Tibial nerve (tissue), 4 donors: ENCODE data around the gene PARP14. TPM values are rescaled to one million over a fixed set of nuclear protein-coding genes. Genes with fewer than 3 reads are reported as not detected.

Source experiments
- DNase-seq, 2 donors: peaks; one replicate each; pipeline ENCODE4 v3.0.0-alpha.2; 2019; ENCODE audit warnings: low spot score in 2 of 2
- H3K27ac ChIP-seq, 4 donors: fragments of 200-600 bp; sonication (generic) in 3 of 4; one replicate each; pipeline ENCODE4 v1.5.1; 2017 to 2019; ENCODE audit warnings: mild to moderate bottlenecking in 1 of 4
- H3K27me3 ChIP-seq, 2 donors: fragments of 200-600 bp; sonication (generic) in 1 of 2; one replicate each; pipeline versions ENCODE4 v1.5.1 to v1.6.0; 2017 to 2019
- H3K36me3 ChIP-seq, 3 donors: fragments of 200-600 bp; sonication (generic); one replicate each; pipeline ENCODE4 v1.5.1; 2018 to 2019
- H3K4me1 ChIP-seq, 4 donors: fragments of 200-600 bp; sonication (generic) in 3 of 4; one replicate each; pipeline ENCODE4 v1.5.1; 2017 to 2019
- H3K4me3 ChIP-seq, 4 donors: fragments of 200-600 bp; sonication (generic) in 3 of 4; one replicate each; pipeline ENCODE4 v1.5.1; 2017 to 2019; ENCODE audit warnings: mild to moderate bottlenecking in 1 of 4, moderate library complexity in 1 of 4
- H3K9me3 ChIP-seq, 4 donors: fragments of 200-600 bp; sonication (generic) in 3 of 4; one replicate each; pipeline ENCODE4 v1.5.1; 2017 to 2019
- EP300 ChIP-seq, 2 donors: sonication (generic); formaldehyde crosslinking; IDR thresholded peaks; one replicate each; pipeline ENCODE4 v1.6.1; 2017; ENCODE audit warnings: antibody characterized with exemption in 2 of 2, mild to moderate bottlenecking in 1 of 2
- POLR2A ChIP-seq, 2 donors: fragments of 450-650 bp; IDR thresholded peaks; one replicate each; pipeline ENCODE4 v1.6.1; 2017; ENCODE audit warnings: antibody characterized with exemption in 2 of 2, mild to moderate bottlenecking in 2 of 2, moderate library complexity in 2 of 2
- WGBS, 2 donors: methylation state at CpG; one replicate each; pipeline ENCODE4 v1.1.5; 2018; 5-methylcytosine and 5-hydroxymethylcytosine counted together
- total RNA-seq, 4 donors: library from RNA; depleted of rRNA; stranded (reverse); fragments of >200 nt; gene quantifications; one replicate each; pipeline ENCODE4 v1.1.0, GENCODE V29; 2016
- TF ChIP-seq, protein P1 (sequence below), 5 experiments: fragments of 200-600 bp in 3 of 5; fragments of 450-650 bp in 2 of 5; sonication (generic) in 3 of 5; IDR thresholded peaks; one replicate each; pipeline ENCODE4 v1.5.1; 2016 to 2019; ENCODE audit warnings: antibody characterized with exemption in 5 of 5, mild to moderate bottlenecking in 3 of 5, moderate library complexity in 2 of 5

PARP14 gene, protein sequence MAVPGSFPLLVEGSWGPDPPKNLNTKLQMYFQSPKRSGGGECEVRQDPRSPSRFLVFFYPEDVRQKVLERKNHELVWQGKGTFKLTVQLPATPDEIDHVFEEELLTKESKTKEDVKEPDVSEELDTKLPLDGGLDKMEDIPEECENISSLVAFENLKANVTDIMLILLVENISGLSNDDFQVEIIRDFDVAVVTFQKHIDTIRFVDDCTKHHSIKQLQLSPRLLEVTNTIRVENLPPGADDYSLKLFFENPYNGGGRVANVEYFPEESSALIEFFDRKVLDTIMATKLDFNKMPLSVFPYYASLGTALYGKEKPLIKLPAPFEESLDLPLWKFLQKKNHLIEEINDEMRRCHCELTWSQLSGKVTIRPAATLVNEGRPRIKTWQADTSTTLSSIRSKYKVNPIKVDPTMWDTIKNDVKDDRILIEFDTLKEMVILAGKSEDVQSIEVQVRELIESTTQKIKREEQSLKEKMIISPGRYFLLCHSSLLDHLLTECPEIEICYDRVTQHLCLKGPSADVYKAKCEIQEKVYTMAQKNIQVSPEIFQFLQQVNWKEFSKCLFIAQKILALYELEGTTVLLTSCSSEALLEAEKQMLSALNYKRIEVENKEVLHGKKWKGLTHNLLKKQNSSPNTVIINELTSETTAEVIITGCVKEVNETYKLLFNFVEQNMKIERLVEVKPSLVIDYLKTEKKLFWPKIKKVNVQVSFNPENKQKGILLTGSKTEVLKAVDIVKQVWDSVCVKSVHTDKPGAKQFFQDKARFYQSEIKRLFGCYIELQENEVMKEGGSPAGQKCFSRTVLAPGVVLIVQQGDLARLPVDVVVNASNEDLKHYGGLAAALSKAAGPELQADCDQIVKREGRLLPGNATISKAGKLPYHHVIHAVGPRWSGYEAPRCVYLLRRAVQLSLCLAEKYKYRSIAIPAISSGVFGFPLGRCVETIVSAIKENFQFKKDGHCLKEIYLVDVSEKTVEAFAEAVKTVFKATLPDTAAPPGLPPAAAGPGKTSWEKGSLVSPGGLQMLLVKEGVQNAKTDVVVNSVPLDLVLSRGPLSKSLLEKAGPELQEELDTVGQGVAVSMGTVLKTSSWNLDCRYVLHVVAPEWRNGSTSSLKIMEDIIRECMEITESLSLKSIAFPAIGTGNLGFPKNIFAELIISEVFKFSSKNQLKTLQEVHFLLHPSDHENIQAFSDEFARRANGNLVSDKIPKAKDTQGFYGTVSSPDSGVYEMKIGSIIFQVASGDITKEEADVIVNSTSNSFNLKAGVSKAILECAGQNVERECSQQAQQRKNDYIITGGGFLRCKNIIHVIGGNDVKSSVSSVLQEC (N-terminal part only)
- 10 to 100 TPM; 31.6 to 56.2 (median 38.4) TPM for total RNA-seq

DNA sequence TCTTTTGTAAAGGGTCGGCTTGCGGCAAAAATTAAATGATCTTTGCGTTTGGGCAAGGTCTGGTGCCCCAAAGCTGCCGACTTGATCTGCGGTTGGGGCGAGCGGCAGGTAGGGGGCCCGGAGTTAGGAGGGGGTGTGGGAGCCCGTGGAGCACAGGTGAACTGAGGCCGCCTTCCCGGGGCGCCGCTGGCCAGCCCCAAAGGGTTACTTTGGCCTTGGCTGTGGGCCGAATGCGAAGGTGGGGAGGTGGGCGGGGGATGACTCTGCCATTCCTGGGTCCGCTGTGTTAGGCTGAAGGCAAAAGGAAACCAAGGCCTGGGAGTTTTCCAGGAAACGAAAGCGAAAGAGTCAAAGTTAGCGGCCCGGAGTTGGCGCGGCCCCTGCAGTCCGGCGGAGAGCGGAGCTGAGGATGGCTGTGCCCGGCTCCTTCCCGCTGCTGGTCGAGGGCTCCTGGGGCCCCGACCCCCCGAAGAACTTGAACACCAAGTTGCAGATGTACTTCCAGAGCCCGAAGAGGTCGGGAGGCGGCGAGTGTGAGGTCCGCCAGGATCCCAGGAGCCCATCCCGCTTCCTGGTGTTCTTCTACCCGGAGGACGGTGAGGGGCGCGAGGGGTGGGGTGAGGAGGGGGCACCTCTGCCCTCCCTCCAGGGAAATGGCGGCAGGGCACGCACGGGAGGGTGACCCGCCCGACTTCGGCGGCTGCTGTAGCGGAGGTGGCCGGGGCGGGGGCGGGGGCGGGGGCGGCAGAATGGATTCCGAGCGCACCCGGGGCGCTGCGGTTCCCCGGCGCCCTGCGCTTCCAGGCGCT is at the start of gene PARP14:
PARP14 (plus strand) TSS at position 365 of the 809 bp plus-strand sequence; CDS start at position 410, 45 bp downstream.
- H3K36me3 ChIP-seq: no peaks in the 10 kb centered on the region
- H3K27me3 ChIP-seq: no peaks in the 10 kb centered on the region
- H3K27ac ChIP-seq: peak within 1 kb of the TSS; percentile 98 to 99 (median 98)
- peak within 1 kb of the TSS; percentile 88 to 96 (median 91) for H3K4me3 ChIP-seq
- peaks cover 0 to 38% (median 13%) of the 10 kb centered on the region in 4 donors for H3K4me1 ChIP-seq
- 1% methylated on average over 47 to 54 of the region's 63 CpGs for WGBS, 2 donors
- TF ChIP-seq POLR2A (IDR thresholded peaks at IDR 0.05): peak; percentile 15 to 45
- TF ChIP-seq EP300 (IDR thresholded peaks at IDR 0.05): peak in 1 of 2 donors; percentile 71
- TF ChIP-seq, protein P1, sequence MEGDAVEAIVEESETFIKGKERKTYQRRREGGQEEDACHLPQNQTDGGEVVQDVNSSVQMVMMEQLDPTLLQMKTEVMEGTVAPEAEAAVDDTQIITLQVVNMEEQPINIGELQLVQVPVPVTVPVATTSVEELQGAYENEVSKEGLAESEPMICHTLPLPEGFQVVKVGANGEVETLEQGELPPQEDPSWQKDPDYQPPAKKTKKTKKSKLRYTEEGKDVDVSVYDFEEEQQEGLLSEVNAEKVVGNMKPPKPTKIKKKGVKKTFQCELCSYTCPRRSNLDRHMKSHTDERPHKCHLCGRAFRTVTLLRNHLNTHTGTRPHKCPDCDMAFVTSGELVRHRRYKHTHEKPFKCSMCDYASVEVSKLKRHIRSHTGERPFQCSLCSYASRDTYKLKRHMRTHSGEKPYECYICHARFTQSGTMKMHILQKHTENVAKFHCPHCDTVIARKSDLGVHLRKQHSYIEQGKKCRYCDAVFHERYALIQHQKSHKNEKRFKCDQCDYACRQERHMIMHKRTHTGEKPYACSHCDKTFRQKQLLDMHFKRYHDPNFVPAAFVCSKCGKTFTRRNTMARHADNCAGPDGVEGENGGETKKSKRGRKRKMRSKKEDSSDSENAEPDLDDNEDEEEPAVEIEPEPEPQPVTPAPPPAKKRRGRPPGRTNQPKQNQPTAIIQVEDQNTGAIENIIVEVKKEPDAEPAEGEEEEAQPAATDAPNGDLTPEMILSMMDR (IDR thresholded peaks at IDR 0.05): peak in 4 of 5 experiments; percentile 9 to 58 (median 30)
- peaks cover 0 to 4% (median 0%) of the 10 kb centered on the region in 4 donors for H3K9me3 ChIP-seq
- DNase-seq: peak; percentile 37 to 65

DNA sequence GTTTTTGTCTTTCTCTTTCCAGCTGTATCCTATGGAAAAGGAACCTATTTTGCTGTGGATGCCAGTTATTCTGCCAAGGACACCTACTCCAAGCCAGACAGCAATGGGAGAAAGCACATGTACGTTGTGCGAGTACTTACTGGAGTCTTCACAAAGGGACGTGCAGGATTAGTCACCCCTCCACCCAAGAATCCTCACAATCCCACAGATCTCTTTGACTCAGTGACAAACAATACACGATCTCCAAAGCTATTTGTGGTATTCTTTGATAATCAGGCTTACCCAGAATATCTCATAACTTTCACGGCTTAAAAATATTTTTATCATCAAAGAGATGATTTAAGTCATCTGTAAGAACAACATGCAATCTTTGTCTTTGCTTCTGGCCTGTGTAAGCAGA is 44.9 kb upstream of the PARP14 start:
- H3K27ac ChIP-seq: no peak overlapping the region
- H3K4me1 ChIP-seq: no peaks in the 10 kb centered on the region
- no peaks in the 10 kb centered on the region for H3K36me3 ChIP-seq
- 61 to 69% methylated on average over 5 of the region's 5 CpGs for WGBS, 2 donors
- no peaks in the 10 kb centered on the region for H3K27me3 ChIP-seq
- no peak for DNase-seq
- no peaks in the 10 kb centered on the region for H3K9me3 ChIP-seq
- no peak for TF ChIP-seq EP300 (IDR thresholded peaks at IDR 0.05)
- TF ChIP-seq POLR2A (IDR thresholded peaks at IDR 0.05): no peak
- TF ChIP-seq, protein P1 (IDR thresholded peaks at IDR 0.05): no peak
- H3K4me3 ChIP-seq: no peak overlapping the region

DNA sequence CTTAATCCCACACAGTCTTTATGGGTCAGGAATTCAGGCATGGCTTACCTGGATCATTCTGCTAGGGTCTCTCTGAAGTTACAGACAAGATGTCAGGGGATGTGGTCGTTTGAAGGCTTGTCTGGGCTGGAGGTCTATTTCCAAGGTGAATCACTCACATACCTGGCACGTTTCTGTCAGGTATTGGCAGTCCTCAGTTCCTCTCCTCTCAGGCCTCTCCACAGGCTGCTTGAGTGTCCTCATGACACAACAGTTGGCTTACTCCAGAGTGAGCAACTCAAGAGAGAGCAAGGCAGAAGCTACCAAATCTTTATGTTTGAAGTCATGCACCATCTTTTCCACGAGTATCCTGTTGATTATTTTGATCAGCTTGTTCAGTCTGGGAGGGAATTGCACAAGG is 43.9 kb upstream of the PARP14 start:
- H3K4me3 ChIP-seq: no peak overlapping the region
- no peaks in the 10 kb centered on the region for H3K9me3 ChIP-seq
- H3K36me3 ChIP-seq: no peaks in the 10 kb centered on the region
- H3K27ac ChIP-seq: no peak overlapping the region
- no peak for DNase-seq
- WGBS, 2 donors: 51 to 60% methylated on average over 3 of the region's 3 CpGs
- no peaks in the 10 kb centered on the region for H3K27me3 ChIP-seq
- TF ChIP-seq EP300 (IDR thresholded peaks at IDR 0.05): no peak
- TF ChIP-seq POLR2A (IDR thresholded peaks at IDR 0.05): no peak
- TF ChIP-seq, protein P1 (IDR thresholded peaks at IDR 0.05): no peak
- H3K4me1 ChIP-seq: no peaks in the 10 kb centered on the region

DNA sequence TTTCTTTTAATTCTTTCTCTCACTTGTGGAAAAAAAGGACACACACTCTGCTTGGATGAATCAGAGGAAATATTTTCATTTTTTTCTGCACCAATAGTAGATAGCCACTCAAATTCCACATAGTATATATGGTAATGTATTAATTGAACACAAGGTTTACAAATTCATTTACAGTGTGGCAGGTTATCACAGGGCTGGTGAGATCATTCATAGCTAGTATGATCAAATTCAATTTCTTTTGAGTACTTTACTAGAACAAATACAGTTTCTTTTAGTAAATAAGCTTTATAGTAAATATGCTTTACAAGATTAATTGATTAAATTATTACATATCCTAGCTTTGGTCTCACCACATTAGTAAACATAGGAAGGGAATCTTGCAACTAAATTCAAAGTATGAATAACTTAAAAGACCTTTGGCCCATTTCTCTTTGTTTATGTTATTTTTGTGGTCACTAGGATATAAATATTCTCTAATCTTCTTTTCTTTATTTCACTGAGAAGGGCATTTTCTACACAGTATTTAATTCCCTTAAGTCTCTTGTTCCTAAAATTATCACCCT is 40.1 kb upstream of the PARP14 start:
- no peaks in the 10 kb centered on the region for H3K27me3 ChIP-seq
- H3K4me1 ChIP-seq: no peaks in the 10 kb centered on the region
- no peak overlapping the region for H3K27ac ChIP-seq
- no peak for DNase-seq
- no peak overlapping the region for H3K4me3 ChIP-seq
- no peaks in the 10 kb centered on the region for H3K36me3 ChIP-seq
- H3K9me3 ChIP-seq: no peaks in the 10 kb centered on the region
- TF ChIP-seq POLR2A (IDR thresholded peaks at IDR 0.05): no peak
- TF ChIP-seq, protein P1 (IDR thresholded peaks at IDR 0.05): no peak
- TF ChIP-seq EP300 (IDR thresholded peaks at IDR 0.05): no peak
